PC-9 (cell line): ENCODE data around the gene PRKCB. TPM values are rescaled to one million over a fixed set of nuclear protein-coding genes. Genes with fewer than 3 reads are reported as not detected.
A peak's percentile ranks its signal among the peaks of the same experiment; 100 is the strongest.

Experiments used
- BruUV-seq: library from RNA; stranded (reverse); fragments of 400-500 nt; replicated peaks from 2 replicates; lab custom pipeline; 2021; lab: Mats Ljungman, UMichigan
- CTCF ChIA-PET: fragments of 300-600 bp; sonication (Branson Sonifier 250); formaldehyde crosslinking; loops from one replicate; lab custom pipeline; 2022; ENCODE audit warnings: antibody characterized with exemption; lab: Charles Lee
- POLR2A ChIA-PET: fragments of 300-600 bp; sonication (Branson Sonifier 250); formaldehyde crosslinking; loops from one replicate; lab custom pipeline; 2022; ENCODE audit warnings: antibody characterized with exemption; ENCODE audit not compliant: unreplicated experiment; lab: Charles Lee
- DNase-seq, 2 experiments: peaks; one replicate each; pipeline versions ENCODE4 v3.0.0 to v3.0.0-alpha.2; 2015 to 2022; ENCODE audit warnings: mixed read lengths in 1 of 2
- H2AFZ ChIP-seq: fragments of 200-600 bp; sonication (generic); 2 replicates; pipeline ENCODE4 v1.8.1; 2017; ENCODE audit warnings: antibody characterized with exemption
- H3F3A ChIP-seq: fragments of 200-600 bp; sonication (generic); 2 replicates; pipeline ENCODE4 v1.8.1; 2017; ENCODE audit warnings: antibody characterized with exemption, mild to moderate bottlenecking, low read depth; ENCODE audit not compliant: insufficient read depth
- H3K27ac ChIP-seq: fragments of 200-600 bp; sonication (generic); 2 replicates; pipeline ENCODE4 v1.6.1; 2016; ENCODE audit warnings: mixed run types
- H3K27me3 ChIP-seq: fragments of 200-600 bp; sonication (generic); 2 replicates; pipeline ENCODE4 v1.6.1; 2016; ENCODE audit warnings: low read depth, mixed run types; ENCODE audit not compliant: insufficient read depth
- H3K36me3 ChIP-seq: fragments of 200-600 bp; sonication (generic); 2 replicates; pipeline ENCODE4 v1.6.1; 2016; ENCODE audit warnings: low read depth, mixed run types
- H3K4me1 ChIP-seq: fragments of 200-600 bp; sonication (generic); replicated peaks from 2 replicates; pipeline ENCODE4 v1.6.1; 2016; ENCODE audit warnings: mixed run types; ENCODE audit not compliant: insufficient read depth
- H3K4me2 ChIP-seq: fragments of 200-600 bp; sonication (generic); 2 replicates; pipeline ENCODE4 v1.6.1; 2017; ENCODE audit warnings: mixed run types
- H3K4me3 ChIP-seq: fragments of 200-600 bp; sonication (generic); 2 replicates; pipeline ENCODE4 v1.6.1; 2016; ENCODE audit warnings: mixed run types
- H3K79me2 ChIP-seq: fragments of 200-600 bp; sonication (generic); 2 replicates; pipeline ENCODE4 v1.6.1; 2017; ENCODE audit warnings: low read depth, mixed run types
- H3K9me2 ChIP-seq: fragments of 200-600 bp; sonication (generic); 2 replicates; pipeline ENCODE4 v1.8.1; 2017; ENCODE audit warnings: mild to moderate bottlenecking; ENCODE audit not compliant: insufficient read depth
- H3K9me3 ChIP-seq: fragments of 200-600 bp; sonication (generic); 2 replicates; pipeline ENCODE4 v1.8.1; 2016; ENCODE audit warnings: low read depth; ENCODE audit not compliant: insufficient read depth
- H4K20me1 ChIP-seq: fragments of 200-600 bp; sonication (generic); 2 replicates; pipeline ENCODE4 v1.8.1; 2017; ENCODE audit not compliant: insufficient read depth
- CTCF ChIP-seq: fragments of 200-600 bp; sonication (generic); conservative IDR thresholded peaks from 2 replicates; pipeline ENCODE4 v1.6.1; 2017; ENCODE audit warnings: mixed run types, antibody characterized with exemption, mild to moderate bottlenecking, moderate library complexity
- EZH2 ChIP-seq: fragments of 200-600 bp; sonication (generic); IDR thresholded peaks from 2 replicates; pipeline ENCODE4 v1.8.0; 2017; ENCODE audit warnings: antibody characterized with exemption, low read depth
- intact Hi-C: fragments of 100-400 bp; cut with micrococcal nuclease; formaldehyde crosslinking; loops from one replicate; pipeline ENCODE4 v1.10.0; 2022; ENCODE audit not compliant: unreplicated experiment
- total RNA-seq: library from RNA; stranded (reverse); gene quantifications from 2 replicates; pipeline ENCODE4 v1.2.3, GENCODE V29; 2021

The PRKCB gene
- total RNA-seq, 1 experiment from 2014 or later: not detected

- Histone ChIP-seq H4K20me1 (no peaks in the 10 kb centered on the region), H3K9me3 (no peaks in the 10 kb centered on the region), H3K27me3 (peaks cover 30% of the 10 kb centered on the region; the same call in 1 of the 2 replicates), H3K79me2 (no peaks in the 10 kb centered on the region), H3K4me3 (no peak overlapping the region), H3K36me3 (no peaks in the 10 kb centered on the region), H2AFZ (no peak overlapping the region), H3K4me2 (no peak overlapping the region), H3K9me2 (no peaks in the 10 kb centered on the region), H3K4me1 (no peaks in the 10 kb centered on the region), H3F3A (no peaks in the 10 kb centered on the region), H3K27ac (no peak overlapping the region)
- BruUV-seq: no TSS peak
- CTCF ChIA-PET: interaction anchor here (0.9 kb wide), 1 partner anchor 235 kb away, joined by 3 read pairs; no protein-coding TSS in a partner anchor
- POLR2A ChIA-PET: no interaction called here
- intact Hi-C loops: loop anchor here (5.0 kb wide), 2 partner anchors 358 to 853 kb away; partner anchors contain the start of genes PLK1 and SCNN1G
- DNase-seq: no peak
- TF ChIP-seq EZH2: no peak
- no peak for TF ChIP-seq CTCF
Measured at GRCh38 chr16:24035127-24035842, 199.5 kb downstream of the PRKCB start.

- H2AFZ ChIP-seq: no peak overlapping the region
- POLR2A ChIA-PET: no interaction called here
- no peaks in the 10 kb centered on the region for H3K4me1 ChIP-seq
- DNase-seq: no peak
- no peaks in the 10 kb centered on the region for H3K9me3 ChIP-seq
- TF ChIP-seq CTCF: no peak
- TF ChIP-seq EZH2: no peak
- no TSS peak for BruUV-seq
- no peak overlapping the region for H3K4me2 ChIP-seq
- intact Hi-C loops: loop anchor here (1.0 to 5.0 kb wide), 5 partner anchors 235 to 854 kb away; partner anchors contain the start of genes PLK1 and SCNN1G
- no peak overlapping the region for H3K27ac ChIP-seq
- no peaks in the 10 kb centered on the region for H4K20me1 ChIP-seq
- CTCF ChIA-PET: no interaction called here
- no peaks in the 10 kb centered on the region for H3K36me3 ChIP-seq
- H3K79me2 ChIP-seq: no peaks in the 10 kb centered on the region
- H3K27me3 ChIP-seq: peaks cover 34% of the 10 kb centered on the region; the same call in 1 of the 2 replicates
- no peak overlapping the region for H3K4me3 ChIP-seq
- no peaks in the 10 kb centered on the region for H3K9me2 ChIP-seq
- H3F3A ChIP-seq: no peaks in the 10 kb centered on the region
Measured at GRCh38 chr16:24036038-24036543, 200.3 kb downstream of the PRKCB start.

DNA sequence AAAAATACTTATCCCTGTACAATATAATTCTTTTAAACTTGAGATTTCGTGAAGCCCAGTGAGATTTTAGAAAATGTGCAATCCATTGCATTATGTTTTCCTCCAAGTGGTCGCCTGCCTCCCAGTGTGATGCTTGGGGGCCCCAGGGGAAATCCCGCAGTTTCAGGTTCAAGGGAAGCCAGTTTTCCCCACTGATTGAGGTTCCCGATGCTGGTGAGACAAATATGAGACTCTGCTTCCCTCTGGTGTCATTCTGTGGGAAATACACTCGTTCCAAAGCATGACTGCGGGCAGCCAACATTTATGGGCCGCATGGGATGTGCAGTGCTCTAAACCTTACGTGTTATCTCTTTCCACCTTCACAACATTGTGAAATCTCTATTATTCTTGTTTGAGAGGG is 200.8 kb downstream of the PRKCB start:
- no peaks in the 10 kb centered on the region for H3K4me1 ChIP-seq
- H2AFZ ChIP-seq: no peak overlapping the region
- no peak overlapping the region for H3K4me2 ChIP-seq
- BruUV-seq: no TSS peak
- intact Hi-C loops: loop anchor here (1.0 to 5.0 kb wide), 5 partner anchors 235 to 854 kb away; partner anchors contain the start of genes PLK1 and SCNN1G
- H3K27me3 ChIP-seq: peaks cover 34% of the 10 kb centered on the region; the same call in 1 of the 2 replicates
- POLR2A ChIA-PET: no interaction called here
- no peak overlapping the region for H3K27ac ChIP-seq
- H3K4me3 ChIP-seq: no peak overlapping the region
- H3F3A ChIP-seq: no peaks in the 10 kb centered on the region
- peak in 1 of 2 experiments; percentile 30 for DNase-seq
- H4K20me1 ChIP-seq: no peaks in the 10 kb centered on the region
- CTCF ChIA-PET: no interaction called here
- no peaks in the 10 kb centered on the region for H3K36me3 ChIP-seq
- no peaks in the 10 kb centered on the region for H3K9me3 ChIP-seq
- TF ChIP-seq EZH2: no peak
- TF ChIP-seq CTCF: peak; percentile 74
- H3K9me2 ChIP-seq: no peaks in the 10 kb centered on the region
- H3K79me2 ChIP-seq: no peaks in the 10 kb centered on the region
